Measurements from ENCODE around the gene CYP3A4.
A peak's percentile ranks its signal among the peaks of the same experiment; 100 is the strongest.
"Not testable (repeated sequence)": the region's sequence is repeated elsewhere in the genome, so short reads cannot be mapped to it uniquely, and the experiment has no call there.

CYP3A4 gene

DNA sequence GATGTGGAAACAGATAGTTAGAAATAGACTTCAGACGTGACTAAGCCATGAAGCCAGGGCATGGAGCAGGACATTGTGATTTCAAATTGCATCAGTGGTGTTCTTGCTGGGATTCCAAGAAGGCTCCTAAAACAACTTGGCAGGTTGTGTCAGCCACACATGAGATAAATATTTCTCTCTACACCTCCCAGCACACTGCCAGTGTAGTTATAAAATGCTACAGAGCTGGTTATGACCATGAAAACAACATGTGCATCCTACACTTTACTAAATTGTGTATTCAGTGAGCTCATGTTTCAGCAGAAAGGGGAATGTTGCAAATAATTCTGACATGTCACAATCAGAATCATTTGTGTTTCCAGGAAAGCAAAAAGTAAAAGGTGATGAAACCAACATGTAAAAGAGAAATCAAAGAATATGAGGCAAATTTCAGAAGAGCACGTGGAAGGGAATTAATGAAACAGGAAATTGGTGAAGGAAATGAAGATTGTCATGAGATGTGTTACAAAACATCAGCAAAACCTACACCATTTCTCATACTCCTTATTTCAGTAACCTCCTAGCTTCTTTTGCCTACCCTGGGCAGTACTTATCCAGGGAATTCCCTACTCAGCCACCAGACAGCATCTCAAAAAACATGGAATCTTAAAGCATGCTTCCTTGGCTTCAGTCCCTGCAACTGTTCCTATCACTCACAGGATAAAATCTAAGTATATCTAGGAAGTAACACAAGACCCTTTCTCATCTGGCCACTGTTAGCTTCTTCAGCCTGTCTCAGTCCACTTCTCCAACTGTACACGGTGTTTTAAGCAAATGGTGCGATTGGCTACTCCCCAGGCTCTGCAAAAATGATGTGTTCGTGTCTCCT is 43.2 kb downstream of the CYP3A4 start:
- no peak for FAIRE-seq
- TF ChIP-seq POLR2AphosphoS5 (IDR thresholded peaks at IDR 0.05; ENCODE audit: low read depth, low read length): no peak
- no peak for TF ChIP-seq TAF1 (IDR thresholded peaks at IDR 0.05; ENCODE audit: low read depth, low read length)
- no peak for TF ChIP-seq PAX5 (IDR thresholded peaks at IDR 0.05; ENCODE audit: insufficient read depth, low read length, severe bottlenecking)

DNA sequence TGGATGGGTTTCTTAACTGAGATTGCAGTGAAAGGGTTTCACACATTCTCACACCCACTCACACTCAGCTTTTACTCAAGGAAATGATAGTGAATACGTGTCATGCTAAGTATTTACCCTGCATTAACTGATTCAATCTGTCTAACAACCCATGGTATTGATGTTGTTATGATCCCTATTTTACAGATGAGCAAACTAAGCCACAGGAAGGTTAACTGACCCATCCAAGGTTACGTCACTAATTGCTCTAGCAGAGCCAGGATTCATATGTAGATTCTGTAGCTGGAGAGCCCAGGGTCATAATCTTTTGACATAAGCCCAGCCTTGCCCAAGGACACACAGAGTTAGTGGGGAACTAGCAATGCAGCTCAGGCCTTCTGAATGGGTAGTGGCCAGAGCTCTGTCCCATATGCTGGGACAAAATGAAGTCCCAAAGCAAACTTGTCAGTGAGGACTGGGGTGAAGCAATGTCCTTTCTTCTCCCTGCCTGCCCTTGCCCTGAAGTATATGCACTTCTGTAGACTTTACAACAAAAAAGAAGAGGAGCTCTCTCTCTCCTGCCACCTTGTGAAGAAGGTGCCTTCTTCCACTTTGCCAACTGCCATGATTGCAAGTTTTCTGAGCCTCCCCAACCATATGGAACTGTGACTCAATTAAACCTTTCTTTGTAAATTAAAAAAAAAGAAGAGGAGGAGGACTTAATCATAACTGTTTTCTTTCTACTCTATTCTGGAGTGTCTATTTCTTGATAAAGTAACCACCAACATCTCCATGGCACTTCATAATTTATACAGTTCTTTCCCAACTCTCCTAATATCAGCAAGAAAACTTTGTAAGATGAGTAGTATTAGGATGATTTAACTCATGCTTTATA is 44.0 kb downstream of the CYP3A4 start:
- DNase-seq (ENCODE audit: insufficient read length, low spot score): no peak
- FAIRE-seq: no peak

More for the DNA sequence above, 43.2 kb downstream of the CYP3A4 start:
- DNase-seq (ENCODE audit: insufficient read length, low spot score): no peak

DNA sequence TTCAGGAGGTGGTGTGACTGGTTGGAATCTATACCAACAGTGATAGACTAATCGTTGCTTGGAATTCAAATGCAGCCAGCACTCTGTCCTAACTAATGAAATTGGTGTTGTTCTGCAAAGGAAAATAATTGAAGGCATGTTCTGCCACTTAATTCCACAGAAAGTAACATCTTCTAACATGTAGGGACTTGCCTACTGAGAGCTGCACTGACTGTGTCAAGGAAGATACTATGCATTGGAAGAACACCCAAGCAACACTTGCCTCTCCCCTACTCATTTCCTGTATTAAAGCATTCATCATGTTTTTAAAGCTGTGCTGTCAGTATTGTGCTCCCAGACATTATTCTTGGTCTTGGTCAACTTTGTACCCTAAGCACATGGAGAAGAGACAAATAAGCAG is 46.3 kb downstream of the CYP3A4 start:
- no peak for TF ChIP-seq POU2F2 (IDR thresholded peaks at IDR 0.05; ENCODE audit: low read depth, low read length)
- no peak for TF ChIP-seq POLR2A (IDR thresholded peaks at IDR 0.05; ENCODE audit: low read depth, low read length)
- no peak for TF ChIP-seq TAF1 (IDR thresholded peaks at IDR 0.05; ENCODE audit: low read depth, low read length)
- no peak for TF ChIP-seq PAX5 (IDR thresholded peaks at IDR 0.05; ENCODE audit: insufficient read depth, low read length, severe bottlenecking)
- TF ChIP-seq SPI1 (IDR thresholded peaks at IDR 0.05; ENCODE audit: low read depth, low read length): no peak
- no peak for TF ChIP-seq POLR2AphosphoS5 (IDR thresholded peaks at IDR 0.05; ENCODE audit: low read depth, low read length)
- peak; percentile 35 for FAIRE-seq
- no peak for DNase-seq (ENCODE audit: insufficient read length, low spot score)

More for the DNA sequence above, 44.0 kb downstream of the CYP3A4 start:
- TF ChIP-seq SPI1 (IDR thresholded peaks at IDR 0.05; ENCODE audit: low read depth, low read length): no peak
- no peak for TF ChIP-seq TAF1 (IDR thresholded peaks at IDR 0.05; ENCODE audit: low read depth, low read length)
- TF ChIP-seq POLR2A (IDR thresholded peaks at IDR 0.05; ENCODE audit: low read depth, low read length): no peak

DNA sequence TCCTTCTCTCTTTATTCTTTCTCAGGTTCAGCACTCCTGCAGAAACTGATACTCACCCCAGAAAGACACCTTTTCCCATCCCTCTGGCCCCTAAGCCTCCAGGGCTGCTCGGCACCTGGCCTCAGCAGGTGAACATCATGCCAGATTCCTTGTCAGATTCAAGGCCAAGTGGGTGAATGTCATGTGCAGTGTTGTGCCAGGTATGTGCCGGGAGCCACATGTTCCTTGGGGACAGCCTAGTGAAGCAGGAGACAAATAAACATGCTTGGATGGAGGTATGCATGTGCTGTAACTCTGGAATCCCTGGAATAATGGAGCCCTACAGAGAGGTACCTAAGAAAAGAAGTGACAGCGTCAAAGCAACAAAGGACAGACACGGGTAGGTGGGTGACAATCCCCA is 47.3 kb downstream of the CYP3A4 start:
- FAIRE-seq: not testable (repeated sequence)

DNA sequence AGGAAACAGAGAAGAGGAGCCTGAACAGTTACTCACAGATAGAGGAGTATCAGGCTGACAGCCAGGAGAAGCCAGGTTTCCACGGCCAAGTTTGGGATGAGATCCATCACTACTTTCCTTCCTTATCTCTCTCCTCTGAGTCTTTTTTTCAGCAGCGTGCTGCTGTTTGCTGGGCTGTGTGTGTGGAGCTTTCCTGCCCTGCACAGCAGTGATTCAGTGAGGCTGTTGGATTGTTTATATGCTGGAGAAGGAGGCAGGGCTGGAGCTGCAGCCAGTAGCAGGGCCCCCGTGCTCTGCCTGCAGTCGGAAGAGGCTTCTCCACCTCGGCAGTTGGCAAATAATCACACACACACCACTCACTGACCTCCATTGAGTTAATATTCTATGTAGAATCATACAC is 49.0 kb downstream of the CYP3A4 start, which contains the start of gene CYP3A7:
TSS of gene CYP3A7 (minus strand) at position 210 of the 400 bp plus-strand sequence. CDS start at position 107, 103 bp downstream.
- DNase-seq (ENCODE audit: insufficient read length, low spot score) (no peak), FAIRE-seq (no peak)
- TF ChIP-seq SPI1 (IDR thresholded peaks at IDR 0.05; ENCODE audit: low read depth, low read length) (no peak), TAF1 (IDR thresholded peaks at IDR 0.05; ENCODE audit: low read depth, low read length) (no peak), POLR2AphosphoS5 (IDR thresholded peaks at IDR 0.05; ENCODE audit: low read depth, low read length) (no peak)

More for the DNA sequence above, 47.3 kb downstream of the CYP3A4 start:
- not testable (repeated sequence) for DNase-seq (ENCODE audit: insufficient read length, low spot score)

DNA sequence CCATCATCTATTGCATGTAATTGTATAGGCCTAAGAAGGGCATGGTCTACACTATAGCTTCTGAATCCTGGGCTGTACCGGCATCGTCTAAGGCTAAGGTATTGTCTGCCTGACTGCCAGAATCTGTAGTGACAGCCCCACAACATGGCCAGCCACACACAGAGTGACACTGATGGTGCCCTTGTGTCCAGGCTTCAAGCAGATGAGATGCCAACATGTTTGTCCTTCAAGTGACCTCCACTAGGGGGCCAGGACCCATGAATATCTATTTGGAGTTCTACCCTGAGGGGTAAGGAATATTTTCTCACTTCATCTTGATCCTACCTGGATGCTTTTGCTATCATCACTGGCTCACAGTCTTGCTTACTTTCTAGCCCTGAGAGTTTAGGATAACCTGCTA is 50.5 kb downstream of the CYP3A4 start:
- FAIRE-seq (no peak), DNase-seq (ENCODE audit: insufficient read length, low spot score) (no peak)
- TF ChIP-seq POLR2AphosphoS5 (IDR thresholded peaks at IDR 0.05; ENCODE audit: low read depth, low read length): no peak

DNA sequence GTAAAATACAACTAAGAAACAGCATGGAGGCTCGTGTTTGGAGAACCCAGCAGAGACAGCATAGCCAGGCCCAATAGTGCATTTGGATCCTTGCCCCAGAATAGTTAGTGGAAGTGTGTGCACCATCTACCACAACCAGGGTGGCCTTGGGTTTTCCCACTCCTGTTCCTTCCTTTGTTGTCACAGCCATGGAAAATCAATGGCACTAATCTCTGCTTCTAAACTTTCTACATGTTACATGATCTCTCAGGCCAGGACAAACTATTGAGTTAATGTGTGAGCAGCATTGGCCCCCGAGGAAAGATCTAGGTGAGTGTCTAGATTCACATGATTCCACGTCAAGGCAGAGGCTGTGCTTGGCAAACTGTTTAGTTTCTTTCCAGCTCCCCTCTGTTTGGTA is 51.0 kb downstream of the CYP3A4 start:
- TF ChIP-seq PAX5 (IDR thresholded peaks at IDR 0.05; ENCODE audit: insufficient read depth, low read length, severe bottlenecking) (no peak), POLR2AphosphoS5 (IDR thresholded peaks at IDR 0.05; ENCODE audit: low read depth, low read length) (no peak), POLR2A (IDR thresholded peaks at IDR 0.05; ENCODE audit: low read depth, low read length) (no peak), TAF1 (IDR thresholded peaks at IDR 0.05; ENCODE audit: low read depth, low read length) (no peak), SPI1 (IDR thresholded peaks at IDR 0.05; ENCODE audit: low read depth, low read length) (no peak), POU2F2 (IDR thresholded peaks at IDR 0.05; ENCODE audit: low read depth, low read length) (no peak)
- no peak for DNase-seq (ENCODE audit: insufficient read length, low spot score)
- FAIRE-seq: no peak

DNA sequence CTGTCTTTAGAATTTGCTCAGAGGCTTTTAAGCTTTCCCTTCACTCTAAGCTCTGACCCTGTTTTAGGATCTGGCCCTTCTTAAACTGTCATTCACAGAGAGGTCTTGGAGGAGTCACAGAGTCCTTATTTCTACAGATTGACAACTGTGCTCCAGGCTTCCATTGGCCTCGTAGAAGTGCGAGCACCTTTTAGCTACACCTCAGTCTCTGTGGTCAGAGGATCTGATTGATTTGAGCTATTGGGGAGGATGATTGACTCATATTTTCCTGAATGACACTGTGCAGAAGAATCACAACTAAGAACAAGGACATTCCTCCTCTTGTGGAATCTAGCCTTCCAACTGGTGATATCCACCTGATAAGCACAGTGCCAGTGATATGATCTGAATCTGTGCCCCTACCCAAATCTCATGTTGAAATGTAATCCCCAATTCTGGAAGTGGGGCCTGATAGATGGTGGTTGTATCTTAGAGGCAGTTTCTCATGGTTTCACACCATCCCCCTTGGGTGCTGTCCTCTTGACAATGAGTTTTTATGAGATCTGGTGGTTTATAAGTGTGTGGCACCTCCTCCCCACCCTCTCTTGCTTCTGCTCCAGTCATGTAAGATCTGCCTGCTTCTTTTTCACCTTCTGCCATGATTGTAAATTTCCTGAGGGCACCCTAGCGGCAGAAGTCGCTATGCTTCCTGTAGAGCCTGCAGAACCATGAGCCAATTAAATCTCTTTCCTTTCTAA is 52.2 kb downstream of the CYP3A4 start:
- DNase-seq (ENCODE audit: insufficient read length, low spot score) (no peak), FAIRE-seq (no peak)
- TF ChIP-seq POLR2A (IDR thresholded peaks at IDR 0.05; ENCODE audit: low read depth, low read length) (no peak), SPI1 (IDR thresholded peaks at IDR 0.05; ENCODE audit: low read depth, low read length) (no peak), PAX5 (IDR thresholded peaks at IDR 0.05; ENCODE audit: insufficient read depth, low read length, severe bottlenecking) (no peak), TAF1 (IDR thresholded peaks at IDR 0.05; ENCODE audit: low read depth, low read length) (no peak), POLR2AphosphoS5 (IDR thresholded peaks at IDR 0.05; ENCODE audit: low read depth, low read length) (no peak), POU2F2 (IDR thresholded peaks at IDR 0.05; ENCODE audit: low read depth, low read length) (no peak)

DNA sequence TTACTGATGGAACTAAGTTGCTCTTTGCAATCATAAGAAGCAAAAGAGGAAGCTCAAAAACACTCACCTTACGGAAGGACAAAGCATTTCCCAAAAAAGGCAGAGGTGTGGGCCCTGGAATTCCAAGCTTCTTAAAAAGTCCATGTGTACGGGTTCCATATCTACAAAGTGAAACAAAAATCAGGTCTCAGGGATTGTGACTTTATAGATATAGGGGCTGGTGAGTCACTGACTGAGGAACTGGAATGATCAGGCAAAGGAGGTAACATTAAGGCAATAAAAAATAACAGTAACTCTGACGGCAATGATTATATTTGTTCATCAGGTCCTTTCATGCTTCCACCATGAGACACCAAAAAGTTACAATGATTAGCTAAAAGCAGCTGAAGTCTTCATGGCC is 53.0 kb downstream of the CYP3A4 start:
- TF ChIP-seq TAF1 (IDR thresholded peaks at IDR 0.05; ENCODE audit: low read depth, low read length) (no peak), POLR2A (IDR thresholded peaks at IDR 0.05; ENCODE audit: low read depth, low read length) (no peak), POLR2AphosphoS5 (IDR thresholded peaks at IDR 0.05; ENCODE audit: low read depth, low read length) (no peak), SPI1 (IDR thresholded peaks at IDR 0.05; ENCODE audit: low read depth, low read length) (no peak), POU2F2 (IDR thresholded peaks at IDR 0.05; ENCODE audit: low read depth, low read length) (no peak), PAX5 (IDR thresholded peaks at IDR 0.05; ENCODE audit: insufficient read depth, low read length, severe bottlenecking) (no peak)
- FAIRE-seq (no peak), DNase-seq (ENCODE audit: insufficient read length, low spot score) (no peak)
